H1 (cell line): ENCODE results near the gene FAM219A. TPM values are rescaled to one million over a fixed set of nuclear protein-coding genes. Genes with fewer than 3 reads are reported as not detected.
A peak's percentile ranks its signal among the peaks of the same experiment; 100 is the strongest.

ENCODE experiments used
- CTCF ChIA-PET: fragments of 300-600 bp; sonication (Branson Sonifier 250); formaldehyde crosslinking; loops from one replicate; lab custom pipeline; 2021; ENCODE audit not compliant: partially characterized antibody; lab: Charles Lee
- POLR2A ChIA-PET: fragments of 300-600 bp; sonication (Branson Sonifier 250); formaldehyde crosslinking; loops from one replicate; lab custom pipeline; 2021; ENCODE audit warnings: inconsistent platforms; ENCODE audit not compliant: partially characterized antibody; lab: Charles Lee
- DNase-seq, 2 experiments: peaks; one replicate each; pipeline versions ENCODE4 v3.0.0 to v3.0.0-alpha.2; 2010 to 2022; ENCODE audit warnings: low spot score in 2 of 2, low read depth in 1 of 2, mixed read lengths in 1 of 2
- FAIRE-seq: peaks from 2 replicates; lab custom pipeline; 2011; peaks lifted over from hg19 to GRCh38; lab: Jason Lieb, UNC
- H2AFZ ChIP-seq: 2 replicates; pipeline ENCODE4 v1.8.1; 2012; ENCODE audit warnings: low read length, inconsistent platforms
- H2AK5ac ChIP-seq: 2 replicates; pipeline ENCODE4 v1.6.1; 2013; ENCODE audit warnings: low read depth, low read length
- H2BK120ac ChIP-seq: replicated peaks from 2 replicates; pipeline ENCODE3; 2013; ENCODE audit warnings: low read depth, low read length, inconsistent platforms
- H2BK12ac ChIP-seq: 2 replicates; pipeline ENCODE4 v1.6.1; 2013; ENCODE audit warnings: low read depth, low read length
- H2BK15ac ChIP-seq: 2 replicates; pipeline ENCODE4 v1.6.1; 2013; ENCODE audit warnings: low read length
- H2BK20ac ChIP-seq: 2 replicates; pipeline ENCODE4 v1.6.1; 2013; ENCODE audit warnings: low read length
- H2BK5ac ChIP-seq: 2 replicates; pipeline ENCODE4 v1.6.1; 2013; ENCODE audit warnings: low read depth, low read length
- H3K14ac ChIP-seq: 2 replicates; pipeline ENCODE4 v1.6.1; 2013; ENCODE audit warnings: inconsistent platforms; ENCODE audit not compliant: insufficient read length
- H3K18ac ChIP-seq: 2 replicates; pipeline ENCODE4 v1.6.1; 2013; ENCODE audit warnings: low read length; ENCODE audit errors: extremely low read depth
- H3K23ac ChIP-seq: 2 replicates; pipeline ENCODE4 v1.6.1; 2013; ENCODE audit warnings: inconsistent platforms; ENCODE audit not compliant: insufficient read length
- H3K23me2 ChIP-seq: 2 replicates; pipeline ENCODE4 v1.6.1; 2013; ENCODE audit warnings: low read depth, low read length
- H3K27ac ChIP-seq: 2 replicates; pipeline ENCODE4 v1.6.1; 2011; ENCODE audit warnings: low read depth, low read length, inconsistent platforms
- H3K27me3 ChIP-seq, 4 experiments: replicated peaks in 1 of 4; 1 replicate in 1 of 4; 2 replicates in 3 of 4; pipeline versions ENCODE4 v1.6.1 to v1.8.1; 2011 to 2013; ENCODE audit warnings: low read length in 3 of 4, mild to moderate bottlenecking in 3 of 4, inconsistent platforms in 2 of 4, mixed read lengths in 2 of 4, moderate library complexity in 1 of 4; ENCODE audit not compliant: control insufficient read depth in 3 of 4, insufficient read depth in 3 of 4; ENCODE audit errors: extremely low read depth in 1 of 4
- H3K36me3 ChIP-seq, 4 experiments: 2 replicates each; pipeline versions ENCODE4 v1.6.1 to v1.8.1; 2011 to 2013; ENCODE audit warnings: mild to moderate bottlenecking in 4 of 4, low read length in 3 of 4, moderate library complexity in 2 of 4, control low read depth in 1 of 4, inconsistent platforms in 1 of 4; ENCODE audit not compliant: insufficient read depth in 4 of 4, control insufficient read depth in 2 of 4
- H3K4ac ChIP-seq: replicated peaks from 2 replicates; pipeline ENCODE3; 2013; ENCODE audit warnings: low read length, low read depth, mixed read lengths, inconsistent platforms; ENCODE audit not compliant: insufficient read length
- H3K4me1 ChIP-seq, 4 experiments: replicated peaks in 1 of 4; 1 replicate in 1 of 4; 2 replicates in 3 of 4; pipeline versions ENCODE4 v1.6.1 to v1.8.1; 2011 to 2013; ENCODE audit warnings: low read length in 3 of 4, inconsistent platforms in 2 of 4, mixed read lengths in 1 of 4; ENCODE audit not compliant: insufficient read depth in 4 of 4, control insufficient read depth in 3 of 4
- H3K4me2 ChIP-seq, 2 experiments: 2 replicates each; pipeline versions ENCODE4 v1.6.1 to v1.8.1; 2011 to 2013; ENCODE audit warnings: low read depth in 2 of 2, low read length in 2 of 2, control low read depth in 1 of 2, inconsistent platforms in 1 of 2, mild to moderate bottlenecking in 1 of 2; ENCODE audit not compliant: insufficient read depth in 1 of 2
- H3K4me3 ChIP-seq, 4 experiments: fragments of 200-600, 300-600 bp in 1 of 4; sonication (generic), shearing (Covaris generic), sonication (Bioruptor Twin) in 1 of 4; 2 replicates each; pipeline versions ENCODE4 v1.5.1 to v1.8.1; 2011 to 2016; ENCODE audit warnings: low read length in 4 of 4, low read depth in 3 of 4, control low read depth in 2 of 4, inconsistent platforms in 2 of 4, mild to moderate bottlenecking in 2 of 4, mixed read lengths in 1 of 4, moderate library complexity in 1 of 4; ENCODE audit not compliant: insufficient read depth in 2 of 4; ENCODE audit errors: extremely low read depth in 1 of 4
- H3K56ac ChIP-seq: replicated peaks from 2 replicates; pipeline ENCODE3; 2013; ENCODE audit warnings: low read depth, mild to moderate bottlenecking, mixed read lengths, low read length, inconsistent platforms; ENCODE audit not compliant: insufficient read length
- H3K79me1 ChIP-seq: 2 replicates; pipeline ENCODE4 v1.6.1; 2013; ENCODE audit warnings: low read depth, low read length, control low read depth
- H3K79me2 ChIP-seq, 2 experiments: 2 replicates each; pipeline versions ENCODE4 v1.6.1 to v1.8.1; 2012 to 2013; ENCODE audit warnings: low read length in 2 of 2, mild to moderate bottlenecking in 2 of 2, inconsistent platforms in 1 of 2; ENCODE audit not compliant: insufficient read depth in 2 of 2, control insufficient read depth in 1 of 2
- H3K9ac ChIP-seq, 4 experiments: replicated peaks in 1 of 4; 1 replicate in 1 of 4; 2 replicates in 3 of 4; pipeline versions ENCODE4 v1.6.1 to v1.8.1; 2011 to 2013; ENCODE audit warnings: low read depth in 3 of 4, low read length in 3 of 4, control low read depth in 2 of 4, mild to moderate bottlenecking in 2 of 4, moderate library complexity in 2 of 4, inconsistent platforms in 1 of 4; ENCODE audit errors: extremely low read depth in 1 of 4
- H3K9me3 ChIP-seq, 2 experiments: 2 replicates each; pipeline versions ENCODE4 v1.6.1 to v1.8.1; 2012 to 2013; ENCODE audit warnings: mild to moderate bottlenecking in 2 of 2, moderate library complexity in 2 of 2, control low read depth in 1 of 2, inconsistent platforms in 1 of 2, low read depth in 1 of 2, low read length in 1 of 2, mixed read lengths in 1 of 2; ENCODE audit not compliant: insufficient read depth in 2 of 2
- H4K20me1 ChIP-seq, 2 experiments: replicated peaks in 1 of 2; 2 replicates each; pipeline versions ENCODE3 to v1.8.1; 2011 to 2013; ENCODE audit warnings: inconsistent platforms in 2 of 2, low read length in 2 of 2, mild to moderate bottlenecking in 1 of 2; ENCODE audit not compliant: insufficient read depth in 2 of 2, control insufficient read depth in 1 of 2
- H4K5ac ChIP-seq: 2 replicates; pipeline ENCODE4 v1.6.1; 2013; ENCODE audit warnings: low read length, low read depth, mixed read lengths, inconsistent platforms; ENCODE audit not compliant: insufficient read length
- H4K8ac ChIP-seq: 2 replicates; pipeline ENCODE4 v1.8.0; 2013; ENCODE audit warnings: mild to moderate bottlenecking, moderate library complexity, low read length, inconsistent platforms; ENCODE audit not compliant: insufficient read depth; ENCODE audit errors: extremely low read depth
- H4K91ac ChIP-seq: replicated peaks from 2 replicates; pipeline ENCODE3; 2013; ENCODE audit warnings: low read length, mixed read lengths, inconsistent platforms; ENCODE audit not compliant: insufficient read length
- ATF3 ChIP-seq: IDR thresholded peaks from 2 replicates; pipeline ENCODE4 v1.6.1; 2011; ENCODE audit warnings: low read depth, mild to moderate bottlenecking, low read length; ENCODE audit not compliant: insufficient read depth
- BACH1 ChIP-seq: IDR thresholded peaks from 2 replicates; pipeline ENCODE4 v1.6.1; 2012; ENCODE audit warnings: low read length, improper control_type of control experiment
- EP300 ChIP-seq, 2 experiments: IDR thresholded peaks; 1 replicate in 1 of 2; 2 replicates in 1 of 2; pipeline ENCODE4 v1.6.1; 2011 to 2012; ENCODE audit warnings: low read depth in 2 of 2, low read length in 2 of 2, mild to moderate bottlenecking in 2 of 2, borderline replicate concordance in 1 of 2, inconsistent platforms in 1 of 2, moderate library complexity in 1 of 2
- GABPA ChIP-seq: IDR thresholded peaks from 2 replicates; pipeline ENCODE4 v1.6.1; 2011; ENCODE audit warnings: mild to moderate bottlenecking, low read length, moderate library complexity, borderline replicate concordance; ENCODE audit not compliant: insufficient read depth
- JUND ChIP-seq: IDR thresholded peaks from 2 replicates; pipeline ENCODE4 v1.6.1; 2011; ENCODE audit warnings: mild to moderate bottlenecking, improper control_type of control experiment, low read length
- NRF1 ChIP-seq: IDR thresholded peaks from 2 replicates; pipeline ENCODE4 v1.6.1; 2011; ENCODE audit warnings: mild to moderate bottlenecking, low read depth, low read length, improper control_type of control experiment
- POLR2AphosphoS5 ChIP-seq: IDR thresholded peaks from 2 replicates; pipeline ENCODE4 v1.6.1; 2011; ENCODE audit warnings: low read depth, low read length
- RBBP5 ChIP-seq: IDR thresholded peaks from 2 replicates; pipeline ENCODE4 v1.7.1; 2012; ENCODE audit warnings: low read depth, mild to moderate bottlenecking, inconsistent platforms, low read length, moderate library complexity, borderline replicate concordance
- RNF2 ChIP-seq: fragments of 200-900, 300-1000 bp; sonication (generic); IDR thresholded peaks from 2 replicates; pipeline ENCODE4 v1.7.1; 2016; ENCODE audit warnings: borderline replicate concordance, low read depth, mild to moderate bottlenecking, antibody characterized with exemption, low read length; ENCODE audit not compliant: poor library complexity, severe bottlenecking; ENCODE audit errors: missing control alignments
- SP4 ChIP-seq: IDR thresholded peaks from 2 replicates; pipeline ENCODE4 v1.6.1; 2012; ENCODE audit warnings: low read length, inconsistent platforms
- YY1 ChIP-seq: IDR thresholded peaks from 2 replicates; pipeline ENCODE4 v1.6.1; 2011; ENCODE audit warnings: low read depth, mild to moderate bottlenecking, low read length
- WGBS, 2 experiments: shearing (Covaris generic) in 1 of 2; methylation state at CpG; one replicate each; pipeline versions ENCODE4 v1.1.6 to v1.1.7; 2013 to 2015; ENCODE audit warnings: low lambda C conversion rate in 2 of 2, mixed read lengths in 2 of 2, inconsistent platforms in 1 of 2, low coverage in 1 of 2, missing lambda C conversion rate in 1 of 2; ENCODE audit not compliant: insufficient replicate concordance in 2 of 2, insufficient coverage in 1 of 2, insufficient read length in 1 of 2; ENCODE audit errors: extremely low coverage in 1 of 2, missing lambda C conversion rate in 1 of 2; 5-methylcytosine and 5-hydroxymethylcytosine counted together
- polyA plus RNA-seq, 7 experiments: library from polyadenylated mRNA; depleted of rRNA in 3 of 7; stranded (reverse) in 5 of 7; unstranded in 2 of 7; fragments of >200 nt in 5 of 7; fragments of 200-250 nt in 2 of 7; gene quantifications; 1 replicate in 5 of 7; 2 replicates in 1 of 7; 4 replicates in 1 of 7; pipeline versions ENCODE4 v1.2.1 to v1.2.3, GENCODE V29; 2011 to 2013; ENCODE audit warnings: missing spikeins in 2 of 7, mixed read lengths in 2 of 7
- total RNA-seq: library from RNA; stranded (reverse); fragmentation: NEBNext Ultra II Directional; extraction: Animal tissue kit (Norgen Biotek cat#: 25700); gene quantifications from 2 replicates; pipeline ENCODE4 v1.2.1, GENCODE V29; 2021
- TF ChIP-seq, protein P1 (sequence below): IDR thresholded peaks from 2 replicates; pipeline ENCODE4 v1.6.1; 2012; ENCODE audit warnings: inconsistent platforms

Gene FAM219A
- total and polyA plus RNA-seq, 2 of the 8 experiments (the other 6 are each of a cell fraction or from before 2014, with no cell fraction given), result 7.7 to 10.4 TPM

DNA sequence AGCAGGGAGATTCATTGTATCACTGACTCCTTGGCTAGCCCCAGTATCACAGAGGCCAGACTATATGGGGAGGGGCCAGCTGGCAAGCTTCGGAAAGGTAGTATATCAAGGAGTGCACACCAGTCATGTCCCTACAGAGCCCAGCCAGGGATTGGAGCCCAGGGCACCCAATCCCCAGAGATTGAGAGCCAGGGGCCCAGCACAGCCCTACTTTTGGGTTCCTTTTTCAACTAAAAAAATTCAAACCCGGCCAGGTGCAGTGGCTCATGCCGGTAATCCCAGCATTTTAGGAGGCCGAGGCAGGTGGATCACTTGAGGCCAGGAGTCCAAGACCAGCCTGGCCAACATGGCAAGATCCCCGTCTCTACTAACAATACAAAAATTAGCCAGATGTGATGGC lies 76.3 kb downstream of the FAM219A start:
- Histone ChIP-seq H3K36me3 (no peaks in the 10 kb centered on the region), H2AFZ (no peak overlapping the region), H3K4me1 (peaks cover 3 to 12% (median 4%) of the 10 kb centered on the region in 4 experiments), H2AK5ac (no peak overlapping the region), H4K20me1 (no peaks in the 10 kb centered on the region), H3K23me2 (peaks cover 24% of the 10 kb centered on the region), H2BK5ac (no peak overlapping the region), H3K27ac (no peak overlapping the region), H2BK20ac (no peak overlapping the region), H3K4me2 (peak overlapping the region in 1 of 2 experiments; percentile 97; a peak in 1 of 4 replicates), H2BK120ac (no peak overlapping the region), H3K14ac (no peak overlapping the region), H4K5ac (no peak overlapping the region), H3K79me1 (no peaks in the 10 kb centered on the region), H3K18ac (no peak overlapping the region), H3K23ac (no peak overlapping the region), H4K8ac (no peak overlapping the region; the same call in 1 of the 2 replicates), H3K56ac (no peak overlapping the region), H3K79me2 (no peaks in the 10 kb centered on the region), H3K4me3 (no peak overlapping the region), H2BK12ac (no peak overlapping the region), H4K91ac (no peak overlapping the region), H3K9me3 (no peaks in the 10 kb centered on the region), H3K4ac (no peak overlapping the region), H2BK15ac (no peak overlapping the region), H3K27me3 (peaks cover 3 to 31% (median 28%) of the 10 kb centered on the region in 4 experiments), H3K9ac (no peak overlapping the region)
- ChIA-PET CTCF (interaction anchor here (0.9 to 19.4 kb wide), 6 partner anchors 22 to 221 kb away, joined by 4 to 350 read pairs (median 18); no protein-coding TSS in a partner anchor), POLR2A (interaction anchor here (1.4 to 1.7 kb wide), 2 partner anchors 51 to 75 kb away, joined by 3 to 9 read pairs; no protein-coding TSS in a partner anchor)
- FAIRE-seq (no peak), DNase-seq (no peak)
- 76% methylated on average over 5 of the region's 5 CpGs; no CpG with 5 or more reads in 1 of the 2 experiments for WGBS, 2 experiments
- TF ChIP-seq, protein P1, sequence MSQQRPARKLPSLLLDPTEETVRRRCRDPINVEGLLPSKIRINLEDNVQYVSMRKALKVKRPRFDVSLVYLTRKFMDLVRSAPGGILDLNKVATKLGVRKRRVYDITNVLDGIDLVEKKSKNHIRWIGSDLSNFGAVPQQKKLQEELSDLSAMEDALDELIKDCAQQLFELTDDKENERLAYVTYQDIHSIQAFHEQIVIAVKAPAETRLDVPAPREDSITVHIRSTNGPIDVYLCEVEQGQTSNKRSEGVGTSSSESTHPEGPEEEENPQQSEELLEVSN, result no peak
- TF ChIP-seq YY1, result no peak
- TF ChIP-seq SP4, result no peak
- no peak for TF ChIP-seq GABPA
- TF ChIP-seq ATF3, result no peak
- TF ChIP-seq RNF2, result no peak
- TF ChIP-seq BACH1, result no peak
- TF ChIP-seq NRF1, result no peak
- no peak for TF ChIP-seq RBBP5
- TF ChIP-seq JUND, result no peak
- TF ChIP-seq POLR2AphosphoS5, result no peak
- no peak for TF ChIP-seq EP300 (IDR thresholded peaks at IDR 0.05; ENCODE audit: borderline replicate concordance in 1 of 2, low read depth in 2 of 2, low read length in 2 of 2)
